Measurements from ENCODE around the gene FEZF1.

Gene FEZF1

GRCh38 chr7:122269241-122269640 lies 35.3 kb downstream of the FEZF1 start:
- TF ChIP-seq POLR2A (IDR thresholded peaks at IDR 0.05; ENCODE audit: extremely low read depth, insufficient read length) (no peak), MYC (IDR thresholded peaks at IDR 0.05; ENCODE audit: low read depth, low read length) (no peak), MAX (IDR thresholded peaks at IDR 0.05; ENCODE audit: low read depth, low read length) (no peak), CTCF (IDR thresholded peaks at IDR 0.05; ENCODE audit: low read depth, low read length) (no peak)
- no peak for DNase-seq (ENCODE audit: low read depth)
- no peak overlapping the region for H3K4me3 ChIP-seq (ENCODE audit: low read depth, low read length)

GRCh38 chr7:122268101-122268500 lies 36.4 kb downstream of the FEZF1 start:
- no peak for DNase-seq (ENCODE audit: low read depth)
- TF ChIP-seq CTCF (IDR thresholded peaks at IDR 0.05; ENCODE audit: low read depth, low read length) (no peak), POLR2A (IDR thresholded peaks at IDR 0.05; ENCODE audit: extremely low read depth, insufficient read length) (no peak), MYC (IDR thresholded peaks at IDR 0.05; ENCODE audit: low read depth, low read length) (no peak), MAX (IDR thresholded peaks at IDR 0.05; ENCODE audit: low read depth, low read length) (no peak)

GRCh38 chr7:122262246-122262645 lies 42.3 kb downstream of the FEZF1 start:
- no peak for DNase-seq (ENCODE audit: low read depth)
- TF ChIP-seq MYC (IDR thresholded peaks at IDR 0.05; ENCODE audit: low read depth, low read length) (no peak), CTCF (IDR thresholded peaks at IDR 0.05; ENCODE audit: low read depth, low read length) (no peak), MAX (IDR thresholded peaks at IDR 0.05; ENCODE audit: low read depth, low read length) (no peak), POLR2A (IDR thresholded peaks at IDR 0.05; ENCODE audit: extremely low read depth, insufficient read length) (no peak)
- no peak overlapping the region for H3K4me3 ChIP-seq (ENCODE audit: low read depth, low read length)

More at GRCh38 chr7:122268101-122268500, 36.4 kb downstream of the FEZF1 start:
- H3K4me3 ChIP-seq (ENCODE audit: low read depth, low read length), result no peak overlapping the region

- TF ChIP-seq CTCF (IDR thresholded peaks at IDR 0.05; ENCODE audit: low read depth, low read length) (no peak), MYC (IDR thresholded peaks at IDR 0.05; ENCODE audit: low read depth, low read length) (no peak), POLR2A (IDR thresholded peaks at IDR 0.05; ENCODE audit: extremely low read depth, insufficient read length) (no peak), MAX (IDR thresholded peaks at IDR 0.05; ENCODE audit: low read depth, low read length) (no peak)
- DNase-seq (ENCODE audit: low read depth), result no peak
- H3K4me3 ChIP-seq (ENCODE audit: low read depth, low read length), result no peak overlapping the region
Observed at GRCh38 chr7:122261442-122261841, 43.1 kb downstream of the FEZF1 start.

- DNase-seq (ENCODE audit: low read depth), result no peak
- no peak overlapping the region for H3K4me3 ChIP-seq (ENCODE audit: low read depth, low read length)
- TF ChIP-seq MYC (IDR thresholded peaks at IDR 0.05; ENCODE audit: low read depth, low read length), result no peak
- TF ChIP-seq MAX (IDR thresholded peaks at IDR 0.05; ENCODE audit: low read depth, low read length), result no peak
- no peak for TF ChIP-seq POLR2A (IDR thresholded peaks at IDR 0.05; ENCODE audit: extremely low read depth, insufficient read length)
- TF ChIP-seq CTCF (IDR thresholded peaks at IDR 0.05; ENCODE audit: low read depth, low read length), result no peak
Observed at GRCh38 chr7:122261016-122261415, 43.5 kb downstream of the FEZF1 start.

- H3K4me3 ChIP-seq (ENCODE audit: low read depth, low read length), result no peak overlapping the region
- no peak for TF ChIP-seq CTCF (IDR thresholded peaks at IDR 0.05; ENCODE audit: low read depth, low read length)
- no peak for TF ChIP-seq MAX (IDR thresholded peaks at IDR 0.05; ENCODE audit: low read depth, low read length)
- TF ChIP-seq MYC (IDR thresholded peaks at IDR 0.05; ENCODE audit: low read depth, low read length), result no peak
- no peak for TF ChIP-seq POLR2A (IDR thresholded peaks at IDR 0.05; ENCODE audit: extremely low read depth, insufficient read length)
- no peak for DNase-seq (ENCODE audit: low read depth)
Observed at GRCh38 chr7:122260336-122260735, 44.2 kb downstream of the FEZF1 start.
